Activated naive CD8-positive, alpha-beta T cell treated with anti-CD3 and anti-CD28 coated beads, Interleukin-2, amount 10 ng/mL, durations not matched to agents 7 days and 5 days (primary cell): ENCODE results near the gene TSPEAR. TPM values are rescaled to one million over a fixed set of nuclear protein-coding genes. Genes with fewer than 3 reads are reported as not detected.
"Not testable (repeated sequence)": the region's sequence is repeated elsewhere in the genome, so short reads cannot be mapped to it uniquely, and the experiment has no call there.

Experiments used
- ATAC-seq: fragments of 150-1000 bp; cut with Tn5 transposase; one replicate; pipeline ENCODE4 v1.10.0; 2021; ENCODE audit warnings: low read depth, moderate library complexity
- POLR2A ChIA-PET: fragments of 350-600 bp; sonication (Branson Sonifier 250); formaldehyde crosslinking; loops from one replicate; lab custom pipeline; 2021; ENCODE audit warnings: antibody characterized with exemption; lab: Charles Lee
- DNase-seq: peaks from one replicate; pipeline ENCODE4 v3.0.0; 2021
- H3K27ac Mint-ChIP-seq: one replicate; pipeline ENCODE4 v1.8.0; 2022; ENCODE audit warnings: mild to moderate bottlenecking, mixed read lengths
- H3K27me3 Mint-ChIP-seq: one replicate; pipeline ENCODE4 v1.8.0; 2022; ENCODE audit warnings: mild to moderate bottlenecking, moderate library complexity, mixed read lengths
- H3K36me3 Mint-ChIP-seq: one replicate; pipeline ENCODE4 v1.8.0; 2021; ENCODE audit warnings: mild to moderate bottlenecking, mixed read lengths
- H3K4me1 Mint-ChIP-seq: one replicate; pipeline ENCODE4 v1.8.0; 2021; ENCODE audit warnings: mixed read lengths
- H3K4me3 Mint-ChIP-seq: one replicate; pipeline ENCODE4 v1.8.0; 2022; ENCODE audit warnings: mild to moderate bottlenecking, moderate library complexity, mixed read lengths
- H3K9me3 Mint-ChIP-seq: one replicate; pipeline ENCODE4 v1.8.0; 2021; ENCODE audit warnings: mixed read lengths
- total RNA-seq, 2 experiments: library from RNA; stranded (reverse); gene quantifications; one replicate each; pipeline ENCODE4 v1.2.3, GENCODE V29; 2021

TSPEAR gene
- total RNA-seq, 2 experiments from 2014 or later: not detected

DNA sequence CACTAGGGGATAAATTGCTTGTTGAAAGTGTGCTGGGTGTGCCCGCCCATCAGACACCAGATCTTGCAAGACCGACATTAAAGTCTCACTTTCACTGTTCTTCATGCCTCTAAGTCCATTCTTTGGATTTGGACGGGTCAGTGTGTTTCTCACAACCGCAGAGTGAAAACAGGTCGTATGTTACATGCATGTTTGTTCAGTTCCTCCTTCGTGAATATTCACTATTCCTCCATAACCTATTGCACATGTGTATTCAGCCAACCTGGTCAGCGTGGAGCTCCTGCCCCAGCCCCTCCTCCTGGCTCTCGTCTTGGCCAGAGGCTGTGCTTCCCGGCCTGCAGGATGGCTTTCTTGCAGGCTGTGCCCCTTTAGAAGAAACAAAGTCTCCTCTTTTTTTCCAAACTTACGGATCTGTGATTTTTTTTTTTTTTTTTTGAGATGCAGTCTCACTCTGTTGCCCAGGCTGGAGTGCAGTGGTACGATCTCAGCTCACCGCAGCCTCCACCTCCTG, 116.9 kb downstream of the TSPEAR start:
- Mint-ChIP-seq H3K27me3 (peaks cover 4% of the 10 kb centered on the region), H3K36me3 (no peaks in the 10 kb centered on the region), H3K27ac (no peak overlapping the region), H3K4me1 (peaks cover 1% of the 10 kb centered on the region), H3K9me3 (no peaks in the 10 kb centered on the region), H3K4me3 (no peak overlapping the region)
- no peak for ATAC-seq
- POLR2A ChIA-PET: interaction anchor here (0.7 kb wide), 1 partner anchor 18 kb away, joined by 5 read pairs; no protein-coding TSS in a partner anchor
- no peak for DNase-seq

DNA sequence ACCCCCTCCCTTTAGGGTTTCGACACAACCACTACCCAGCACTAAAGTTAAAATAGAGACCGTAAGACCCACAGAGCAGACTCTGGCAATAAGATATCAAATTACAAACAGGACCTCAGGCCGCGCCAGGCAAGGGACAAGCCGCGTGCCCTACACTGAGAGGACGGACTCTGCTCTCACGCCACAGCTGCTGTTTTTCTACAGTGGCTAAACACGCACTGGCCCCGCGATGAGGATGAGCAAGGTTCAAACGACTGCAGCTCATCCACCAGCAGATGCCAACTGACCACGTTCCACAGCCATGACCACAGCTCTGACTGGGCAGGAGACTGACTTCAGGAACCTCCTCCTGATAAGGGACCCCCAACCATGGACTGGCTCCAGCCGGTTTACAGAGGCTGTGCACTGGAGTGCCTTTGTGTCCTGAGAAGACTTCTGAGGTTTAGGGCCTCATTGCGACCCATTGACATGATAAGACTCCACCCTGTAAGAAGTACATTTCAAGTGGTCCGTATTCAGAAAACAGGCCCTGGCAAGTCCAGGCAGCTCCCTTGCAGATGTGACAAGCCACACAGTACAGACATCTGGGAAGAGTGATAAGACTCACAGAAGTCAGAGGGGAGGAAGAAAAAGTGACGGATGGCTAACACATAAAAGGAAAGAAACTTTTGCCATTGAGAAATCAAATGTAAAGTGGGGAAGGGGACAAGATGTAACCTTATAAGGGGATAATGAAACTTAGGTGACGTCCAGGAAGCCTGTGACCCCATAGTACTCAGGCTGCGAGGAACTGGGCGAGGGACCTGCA, 117.6 kb downstream of the TSPEAR start:
- POLR2A ChIA-PET: interaction anchor here (0.7 kb wide), 1 partner anchor 17 kb away, joined by 5 read pairs; no protein-coding TSS in a partner anchor
- H3K27ac Mint-ChIP-seq: peak overlapping the region; percentile 55
- no peak for DNase-seq

DNA sequence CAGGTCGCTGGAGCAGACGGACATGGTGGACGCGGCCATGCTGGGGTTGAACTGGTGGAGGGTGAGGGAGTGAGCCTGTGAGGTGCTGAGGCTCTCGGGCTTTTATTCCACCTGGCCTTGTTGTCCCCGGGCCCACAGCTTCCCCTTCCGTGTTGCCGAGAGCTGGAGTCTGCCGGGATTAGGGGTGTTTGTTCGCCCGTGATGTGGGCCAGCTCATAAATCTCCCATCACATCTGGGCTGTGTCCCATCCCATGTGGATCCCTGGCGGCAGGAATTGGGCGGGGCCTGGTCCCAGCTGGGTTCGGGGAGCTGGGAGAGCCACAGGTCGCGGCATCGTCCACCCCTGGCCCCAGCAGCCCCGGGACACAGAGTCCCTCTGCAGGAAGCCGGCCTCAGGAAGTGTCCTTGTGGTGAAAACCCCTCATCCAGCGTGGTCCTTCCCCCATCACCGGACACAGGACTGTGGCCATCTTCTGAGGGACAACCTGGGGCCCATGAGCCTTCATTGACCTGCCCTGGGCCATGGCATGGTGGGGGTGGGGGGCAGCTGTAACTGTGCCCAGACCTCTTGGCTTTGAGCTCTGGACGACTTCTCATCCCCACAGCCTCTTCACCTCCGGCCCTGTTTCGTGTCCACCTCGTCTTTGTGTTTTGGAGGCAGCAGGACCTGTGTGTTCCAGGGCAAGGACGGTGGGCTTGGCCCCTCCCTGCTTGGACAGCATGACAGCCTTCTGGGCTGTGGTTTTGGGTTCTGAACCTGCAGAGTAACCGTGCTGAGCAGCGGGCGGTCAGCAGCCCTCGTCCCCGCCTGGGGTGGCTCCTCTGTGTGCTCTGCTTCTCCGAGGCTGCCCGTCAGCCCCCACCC, 118.7 kb downstream of the TSPEAR start, which contains the start of gene KRTAP10-6:
KRTAP10-6 (minus strand) TSS at position 60 of the 866 bp plus-strand sequence; CDS start at position 39, 21 bp downstream.
- Mint-ChIP-seq H3K36me3 (no peaks in the 10 kb centered on the region), H3K9me3 (no peaks in the 10 kb centered on the region), H3K27ac (no peak within 1 kb of the TSS), H3K4me3 (no peak within 1 kb of the TSS), H3K4me1 (peaks cover 1% of the 10 kb centered on the region), H3K27me3 (peaks cover 4% of the 10 kb centered on the region)
- POLR2A ChIA-PET: no interaction called here
- ATAC-seq: no peak
- no peak for DNase-seq

More for the DNA sequence above, 117.6 kb downstream of the TSPEAR start:
- ATAC-seq: no peak
- Mint-ChIP-seq H3K9me3 (no peaks in the 10 kb centered on the region), H3K36me3 (no peaks in the 10 kb centered on the region), H3K4me3 (no peak overlapping the region), H3K27me3 (peaks cover 4% of the 10 kb centered on the region), H3K4me1 (peaks cover 1% of the 10 kb centered on the region)

DNA sequence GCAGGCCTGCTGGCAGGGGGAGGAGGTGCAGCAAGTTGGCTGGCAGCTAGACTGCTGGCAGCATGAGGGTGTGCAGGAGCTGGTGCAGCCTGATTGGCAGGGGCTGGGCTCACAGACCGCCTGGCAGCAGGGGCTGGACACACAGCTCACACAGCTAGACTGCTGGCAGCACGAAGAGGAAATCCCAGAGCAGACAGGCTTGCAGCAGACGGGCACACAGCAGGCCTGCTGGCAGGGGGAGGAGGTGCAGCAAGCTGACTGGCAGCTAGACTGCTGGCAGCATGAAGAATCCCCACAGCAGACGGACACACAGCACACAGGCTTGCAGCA, 119.6 kb downstream of the TSPEAR start:
- POLR2A ChIA-PET, H3K27me3 Mint-ChIP-seq, H3K9me3 Mint-ChIP-seq, H3K27ac Mint-ChIP-seq, H3K36me3 Mint-ChIP-seq, H3K4me1 Mint-ChIP-seq, H3K4me3 Mint-ChIP-seq, DNase-seq, ATAC-seq: not testable (repeated sequence)

DNA sequence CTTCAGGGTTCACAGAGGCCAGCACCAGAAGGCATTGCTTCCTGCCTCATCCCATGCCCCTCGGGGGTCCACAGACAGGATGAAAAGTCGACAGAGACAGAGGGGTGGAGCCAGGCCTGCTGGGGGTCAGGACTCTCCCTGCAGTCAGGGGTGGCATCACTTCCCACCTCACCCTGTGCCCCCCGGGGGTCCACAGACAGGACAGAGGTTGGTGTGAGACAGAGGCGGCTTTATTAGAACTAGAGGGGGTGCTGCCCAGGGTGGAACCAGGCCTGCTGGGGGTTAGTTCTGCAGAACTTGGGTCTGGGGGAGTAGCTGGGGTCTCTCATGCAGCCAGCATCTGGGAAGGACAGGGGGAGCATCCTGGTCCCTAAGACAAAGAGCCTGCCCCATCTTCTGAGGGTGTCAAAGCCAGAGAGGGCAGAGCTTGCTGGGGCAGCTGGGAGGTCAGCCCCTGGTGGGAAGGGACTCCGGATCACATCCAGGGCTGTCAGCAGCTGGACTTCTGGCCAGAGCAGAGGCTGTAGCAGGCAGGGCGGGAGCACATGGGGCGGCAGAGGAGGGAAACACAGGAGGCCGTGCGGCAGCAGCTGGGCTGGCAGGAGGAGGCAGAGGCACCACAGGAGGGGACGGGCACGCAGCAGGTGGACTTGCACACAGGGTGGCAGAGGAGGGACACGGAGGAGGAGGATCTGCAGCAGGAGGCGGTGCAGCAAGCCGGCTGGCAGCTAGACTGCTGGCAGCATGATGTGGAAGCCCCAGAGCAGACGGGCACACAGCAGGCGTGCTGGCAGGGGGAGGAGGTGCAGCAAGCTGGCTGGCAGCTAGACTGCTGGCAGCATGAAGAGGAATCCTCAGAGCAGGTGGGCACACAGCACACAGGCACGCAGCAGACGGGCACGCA, 120.2 kb downstream of the TSPEAR start:
- ATAC-seq, H3K4me1 Mint-ChIP-seq, H3K27ac Mint-ChIP-seq, DNase-seq, POLR2A ChIA-PET, H3K9me3 Mint-ChIP-seq, H3K36me3 Mint-ChIP-seq, H3K4me3 Mint-ChIP-seq: not testable (repeated sequence)
- peaks cover 13% of the 10 kb centered on the region for H3K27me3 Mint-ChIP-seq

DNA sequence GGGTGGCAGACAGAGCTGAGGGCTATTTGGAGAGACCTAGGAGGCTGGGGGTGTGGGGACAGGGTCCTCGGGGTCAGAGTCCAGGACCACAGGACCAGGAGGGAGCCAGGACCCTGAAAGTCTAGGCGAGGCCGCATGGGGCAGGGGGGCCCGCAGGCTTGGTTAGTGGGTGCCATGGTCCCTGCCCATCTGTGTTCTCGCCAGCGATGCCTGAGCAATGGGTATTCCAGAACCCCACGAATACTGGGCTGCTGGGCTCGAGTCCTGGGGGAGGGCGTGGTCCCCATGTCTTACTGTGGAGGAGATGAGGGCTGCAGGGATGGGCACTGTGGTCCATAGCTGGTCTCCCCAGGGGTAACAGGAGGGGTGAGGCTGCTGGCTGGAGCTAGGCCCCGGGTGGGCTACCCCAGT, 121.1 kb downstream of the TSPEAR start:
- no peak overlapping the region for H3K27ac Mint-ChIP-seq
- no peak for DNase-seq
- ATAC-seq: no peak
- H3K4me3 Mint-ChIP-seq: no peak overlapping the region
- no peaks in the 10 kb centered on the region for H3K36me3 Mint-ChIP-seq
- no peaks in the 10 kb centered on the region for H3K9me3 Mint-ChIP-seq
- H3K4me1 Mint-ChIP-seq: peaks cover 1% of the 10 kb centered on the region
- peaks cover 18% of the 10 kb centered on the region for H3K27me3 Mint-ChIP-seq
- POLR2A ChIA-PET: no interaction called here

DNA sequence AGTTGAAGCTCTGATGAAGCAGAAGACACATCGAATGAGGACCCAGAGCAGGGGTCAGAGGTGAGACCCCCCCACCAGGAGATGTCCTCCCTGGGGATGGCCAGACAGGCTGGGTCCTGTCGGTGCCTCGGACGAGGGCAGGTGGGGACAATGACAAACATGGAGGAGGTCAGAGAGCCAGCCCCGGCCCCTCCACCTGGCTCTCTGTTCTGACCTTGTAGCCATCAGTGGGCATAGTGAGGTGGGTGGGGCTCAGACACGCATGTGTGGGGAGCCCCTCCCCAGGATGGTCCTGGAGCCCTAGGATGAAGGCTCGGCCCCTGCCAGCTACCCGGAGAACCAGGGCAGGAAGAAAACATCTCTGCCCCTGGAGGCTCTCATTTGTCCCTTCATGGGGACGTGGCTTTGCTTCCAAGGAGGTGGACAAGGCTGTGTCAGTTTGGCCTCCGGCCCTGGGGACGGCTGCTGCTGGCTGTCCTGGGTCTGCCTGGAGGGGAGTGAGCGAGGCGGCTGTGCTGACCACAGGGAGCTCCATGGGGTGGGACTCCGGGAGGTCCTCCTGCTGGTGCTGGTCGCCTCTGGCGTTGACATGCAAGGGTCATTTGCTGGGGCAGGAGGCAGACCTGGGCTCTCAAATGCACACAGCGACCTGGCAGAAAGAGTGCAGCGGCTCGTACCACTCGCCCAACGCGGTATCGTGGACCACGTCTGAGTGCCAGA, 121.6 kb downstream of the TSPEAR start:
- Mint-ChIP-seq H3K4me3 (no peak overlapping the region), H3K4me1 (peaks cover 1% of the 10 kb centered on the region), H3K27ac (no peak overlapping the region), H3K27me3 (peaks cover 21% of the 10 kb centered on the region), H3K9me3 (no peaks in the 10 kb centered on the region), H3K36me3 (no peaks in the 10 kb centered on the region)
- POLR2A ChIA-PET: no interaction called here
- ATAC-seq: no peak
- DNase-seq: no peak

DNA sequence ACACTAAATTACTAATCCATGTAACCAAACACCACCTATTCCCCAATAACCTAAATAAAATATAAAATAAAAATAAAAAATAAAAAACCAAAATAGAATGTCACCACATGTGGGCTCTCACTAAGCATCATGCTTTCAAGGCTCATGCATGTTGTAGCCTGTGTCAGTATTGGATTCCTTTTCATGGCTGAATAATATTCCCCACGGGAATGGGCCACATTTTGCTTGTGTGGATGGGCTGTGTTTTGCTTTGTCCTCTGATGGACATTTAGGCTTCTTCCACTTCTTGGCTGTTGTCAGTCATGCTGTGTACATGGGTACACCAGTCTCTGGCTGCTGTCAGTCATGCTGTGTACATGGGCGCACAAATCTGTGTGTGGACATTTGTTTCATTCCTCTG, 122.3 kb downstream of the TSPEAR start:
- no peak overlapping the region for H3K27ac Mint-ChIP-seq
- ATAC-seq (no peak), DNase-seq (no peak)
- POLR2A ChIA-PET: no interaction called here
- no peaks in the 10 kb centered on the region for H3K9me3 Mint-ChIP-seq
- no peaks in the 10 kb centered on the region for H3K36me3 Mint-ChIP-seq
- H3K27me3 Mint-ChIP-seq: peaks cover 21% of the 10 kb centered on the region
- no peak overlapping the region for H3K4me3 Mint-ChIP-seq
- peaks cover 1% of the 10 kb centered on the region for H3K4me1 Mint-ChIP-seq

DNA sequence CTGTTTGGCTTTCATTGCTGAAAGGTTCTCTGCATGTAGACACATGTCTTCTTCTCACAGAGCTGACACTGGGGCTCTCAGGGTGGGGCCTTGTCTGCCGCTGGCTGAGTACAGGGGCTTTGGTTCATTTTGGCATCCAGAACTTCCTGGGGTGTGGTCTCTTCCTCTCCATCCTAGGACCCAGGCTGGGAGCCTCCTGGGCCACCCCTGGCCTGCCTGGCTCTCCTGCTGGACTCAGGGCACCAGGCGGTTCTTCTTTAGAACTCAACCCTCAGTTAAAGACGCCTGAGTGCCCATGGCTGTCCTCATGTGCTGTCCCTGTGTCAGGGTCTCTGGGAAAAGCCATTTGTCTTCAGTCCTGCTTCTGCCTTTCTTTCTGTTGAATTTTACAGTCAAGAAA, 125.5 kb downstream of the TSPEAR start:
- no peak overlapping the region for H3K27ac Mint-ChIP-seq
- peaks cover 2% of the 10 kb centered on the region for H3K36me3 Mint-ChIP-seq
- no peaks in the 10 kb centered on the region for H3K4me1 Mint-ChIP-seq
- POLR2A ChIA-PET: no interaction called here
- H3K4me3 Mint-ChIP-seq: no peak overlapping the region
- ATAC-seq: no peak
- H3K9me3 Mint-ChIP-seq: peaks cover 9% of the 10 kb centered on the region
- peaks cover 25% of the 10 kb centered on the region for H3K27me3 Mint-ChIP-seq
- no peak for DNase-seq

DNA sequence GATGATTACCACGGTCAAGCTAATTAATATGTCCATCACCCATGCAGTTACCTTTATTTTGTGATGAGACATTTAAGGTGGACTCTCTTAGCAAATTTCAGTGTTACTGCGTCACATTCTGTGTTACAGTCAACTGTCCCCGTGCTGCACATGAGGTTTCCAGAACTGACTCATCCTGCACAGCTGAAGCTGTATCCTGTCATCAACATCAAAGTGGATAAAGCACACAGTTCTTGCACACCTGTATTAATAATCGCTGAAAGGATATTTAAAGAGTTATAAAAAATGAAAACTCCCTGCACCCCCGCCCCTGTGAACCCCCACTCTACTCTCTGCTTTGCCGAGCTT, 127.6 kb downstream of the TSPEAR start:
- DNase-seq (no peak), ATAC-seq (peak; percentile 45)
- Mint-ChIP-seq H3K9me3 (peaks cover 15% of the 10 kb centered on the region), H3K27me3 (peaks cover 28% of the 10 kb centered on the region), H3K27ac (no peak overlapping the region), H3K4me1 (no peaks in the 10 kb centered on the region), H3K4me3 (no peak overlapping the region), H3K36me3 (peaks cover 2% of the 10 kb centered on the region)
- POLR2A ChIA-PET: no interaction called here

DNA sequence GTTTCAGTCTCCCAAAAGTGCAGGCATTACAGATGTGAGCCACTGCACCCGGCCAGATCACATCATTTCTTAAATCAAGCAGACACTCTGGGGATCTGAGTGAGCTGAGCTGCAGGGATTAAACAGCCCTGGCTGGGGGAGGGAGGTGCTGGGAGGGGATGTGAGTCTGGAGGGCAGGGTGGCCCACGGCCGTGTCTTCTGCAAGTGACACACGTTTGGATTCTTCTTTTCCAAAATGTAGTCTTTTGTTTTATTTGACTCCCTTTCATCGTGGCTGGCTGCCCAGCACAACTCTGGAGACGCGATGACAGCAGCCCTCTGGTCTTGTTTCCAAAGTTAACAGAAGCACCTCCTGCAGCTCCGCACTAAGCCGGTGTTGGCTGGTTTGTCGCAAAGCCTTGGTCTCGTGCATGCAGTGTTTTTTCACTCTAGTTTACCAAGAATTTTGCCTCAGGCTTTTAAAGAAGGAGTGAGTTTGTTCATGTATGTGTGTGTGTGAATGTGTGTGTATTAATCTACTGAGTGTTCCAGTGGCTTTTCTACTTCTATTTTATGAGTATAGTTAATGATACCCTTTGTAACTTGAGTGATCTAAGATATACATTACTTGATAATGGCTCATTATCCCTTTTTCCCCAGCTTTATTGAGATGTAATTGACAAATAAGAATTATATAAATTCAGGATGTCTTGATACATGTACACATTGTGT, 128.1 kb downstream of the TSPEAR start:
- peaks cover 2% of the 10 kb centered on the region for H3K36me3 Mint-ChIP-seq
- POLR2A ChIA-PET: no interaction called here
- H3K9me3 Mint-ChIP-seq: peaks cover 16% of the 10 kb centered on the region
- H3K4me1 Mint-ChIP-seq: no peaks in the 10 kb centered on the region
- H3K27ac Mint-ChIP-seq: no peak overlapping the region
- DNase-seq (no peak), ATAC-seq (no peak)
- no peak overlapping the region for H3K4me3 Mint-ChIP-seq
- H3K27me3 Mint-ChIP-seq: peaks cover 28% of the 10 kb centered on the region

DNA sequence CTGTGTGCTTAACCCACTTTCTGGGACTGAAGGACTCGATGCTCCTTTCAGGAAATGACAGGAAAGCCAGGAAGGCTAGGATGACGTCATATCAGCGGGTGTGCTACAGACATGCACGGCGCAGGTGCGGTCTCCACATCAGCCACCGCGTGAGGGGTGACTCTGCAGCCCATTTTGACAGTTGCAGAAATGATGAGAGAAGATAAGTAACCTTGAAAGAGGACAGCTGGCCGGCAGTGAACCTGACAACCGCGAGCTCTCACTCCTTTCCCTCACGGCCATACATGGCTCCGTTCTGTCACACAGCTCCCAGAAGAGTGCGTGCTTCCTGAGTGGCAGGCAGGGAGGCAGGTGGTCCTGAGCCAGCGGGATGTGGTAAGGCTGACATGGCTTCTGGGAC, 129.3 kb downstream of the TSPEAR start:
- POLR2A ChIA-PET: no interaction called here
- H3K4me3 Mint-ChIP-seq: no peak overlapping the region
- H3K27ac Mint-ChIP-seq: no peak overlapping the region

More for the DNA sequence above, 129.3 kb downstream of the TSPEAR start:
- peaks cover 23% of the 10 kb centered on the region for H3K9me3 Mint-ChIP-seq
- peaks cover 19% of the 10 kb centered on the region for H3K27me3 Mint-ChIP-seq
- no peaks in the 10 kb centered on the region for H3K4me1 Mint-ChIP-seq
- ATAC-seq (no peak), DNase-seq (no peak)
- H3K36me3 Mint-ChIP-seq: peaks cover 2% of the 10 kb centered on the region
